ENCODE results near the gene MPDU1.
"Not testable (repeated sequence)": the region's sequence is repeated elsewhere in the genome, so short reads cannot be mapped to it uniquely, and the experiment has no call there.

Gene MPDU1

GRCh38 chr17:7589891-7590691 lies 6.4 kb downstream of the MPDU1 start, which contains the start of gene SOX15:
TSS of gene SOX15 (minus strand) at chr17:7590094. CDS start at chr17:7589676, 418 bp downstream.
- H3K9me3 ChIP-seq (ENCODE audit: low read depth, low read length), result no peaks in the 10 kb centered on the region
- H3K27ac ChIP-seq, result peak within 1 kb of the TSS; percentile 70
- no peak within 1 kb of the TSS for H3K4me3 ChIP-seq
- no peak for DNase-seq (ENCODE audit: low read depth, low spot score)
- no peak for TF ChIP-seq EZH2 (IDR thresholded peaks at IDR 0.05)
- no peak for TF ChIP-seq FOXP2 (optimal IDR thresholded peaks at IDR 0.05; ENCODE audit: control extremely low read depth, extremely low read length, insufficient read depth)
- TF ChIP-seq POLR2AphosphoS5 (IDR thresholded peaks at IDR 0.05; ENCODE audit: borderline replicate concordance, low read depth, low read length), result no peak
- H3K9ac ChIP-seq (ENCODE audit: insufficient read length), result no peak within 1 kb of the TSS
- H3K36me3 ChIP-seq (ENCODE audit: insufficient read depth, low read length), result peaks cover 53% of the 10 kb centered on the region

GRCh38 chr17:7590743-7591142 lies 7.1 kb downstream of the MPDU1 start:
- no peak for DNase-seq (ENCODE audit: low read depth, low spot score)
- no peak overlapping the region for H3K9ac ChIP-seq (ENCODE audit: insufficient read length)
- H3K9me3 ChIP-seq (ENCODE audit: low read depth, low read length), result no peaks in the 10 kb centered on the region
- peaks cover 59% of the 10 kb centered on the region for H3K36me3 ChIP-seq (ENCODE audit: insufficient read depth, low read length)
- peak overlapping the region; percentile 70 for H3K27ac ChIP-seq
- H3K4me3 ChIP-seq, result no peak overlapping the region
- TF ChIP-seq POLR2AphosphoS5 (IDR thresholded peaks at IDR 0.05; ENCODE audit: borderline replicate concordance, low read depth, low read length), result no peak
- no peak for TF ChIP-seq FOXP2 (optimal IDR thresholded peaks at IDR 0.05; ENCODE audit: control extremely low read depth, extremely low read length, insufficient read depth)
- TF ChIP-seq EZH2 (IDR thresholded peaks at IDR 0.05), result no peak

GRCh38 chr17:7591596-7591995 lies 7.9 kb downstream of the MPDU1 start:
- Histone ChIP-seq H3K27ac (no peak overlapping the region), H3K4me3 (no peak overlapping the region)

GRCh38 chr17:7592422-7593021 lies 8.9 kb downstream of the MPDU1 start:
- no peak overlapping the region for H3K27ac ChIP-seq

More at GRCh38 chr17:7591596-7591995, 7.9 kb downstream of the MPDU1 start:
- Histone ChIP-seq H3K9me3 (ENCODE audit: low read depth, low read length) (no peaks in the 10 kb centered on the region), H3K9ac (ENCODE audit: insufficient read length) (no peak overlapping the region), H3K36me3 (ENCODE audit: insufficient read depth, low read length) (peaks cover 67% of the 10 kb centered on the region)
- DNase-seq (ENCODE audit: low read depth, low spot score), result no peak
- TF ChIP-seq EZH2 (IDR thresholded peaks at IDR 0.05), result no peak
- no peak for TF ChIP-seq POLR2AphosphoS5 (IDR thresholded peaks at IDR 0.05; ENCODE audit: borderline replicate concordance, low read depth, low read length)
- no peak for TF ChIP-seq FOXP2 (optimal IDR thresholded peaks at IDR 0.05; ENCODE audit: control extremely low read depth, extremely low read length, insufficient read depth)

GRCh38 chr17:7593296-7593695 lies 9.6 kb downstream of the MPDU1 start:
- TF ChIP-seq EZH2 (IDR thresholded peaks at IDR 0.05), result no peak
- TF ChIP-seq FOXP2 (optimal IDR thresholded peaks at IDR 0.05; ENCODE audit: control extremely low read depth, extremely low read length, insufficient read depth), result no peak
- TF ChIP-seq POLR2AphosphoS5 (IDR thresholded peaks at IDR 0.05; ENCODE audit: borderline replicate concordance, low read depth, low read length), result no peak
- no peaks in the 10 kb centered on the region for H3K9me3 ChIP-seq (ENCODE audit: low read depth, low read length)
- DNase-seq (ENCODE audit: low read depth, low spot score), result no peak
- no peak overlapping the region for H3K9ac ChIP-seq (ENCODE audit: insufficient read length)
- no peak overlapping the region for H3K27ac ChIP-seq
- no peak overlapping the region for H3K4me3 ChIP-seq
- H3K36me3 ChIP-seq (ENCODE audit: insufficient read depth, low read length), result peaks cover 71% of the 10 kb centered on the region

More at GRCh38 chr17:7592422-7593021, 8.9 kb downstream of the MPDU1 start:
- Histone ChIP-seq H3K4me3 (no peak overlapping the region), H3K9me3 (ENCODE audit: low read depth, low read length) (no peaks in the 10 kb centered on the region), H3K36me3 (ENCODE audit: insufficient read depth, low read length) (peaks cover 70% of the 10 kb centered on the region), H3K9ac (ENCODE audit: insufficient read length) (no peak overlapping the region)
- no peak for DNase-seq (ENCODE audit: low read depth, low spot score)
- no peak for TF ChIP-seq FOXP2 (optimal IDR thresholded peaks at IDR 0.05; ENCODE audit: control extremely low read depth, extremely low read length, insufficient read depth)
- no peak for TF ChIP-seq EZH2 (IDR thresholded peaks at IDR 0.05)
- no peak for TF ChIP-seq POLR2AphosphoS5 (IDR thresholded peaks at IDR 0.05; ENCODE audit: borderline replicate concordance, low read depth, low read length)

GRCh38 chr17:7597561-7597960 lies 13.9 kb downstream of the MPDU1 start:
- not testable (repeated sequence) for DNase-seq (ENCODE audit: low read depth, low spot score); H3K9ac ChIP-seq (ENCODE audit: insufficient read length); H3K27ac ChIP-seq; H3K9me3 ChIP-seq (ENCODE audit: low read depth, low read length); H3K4me3 ChIP-seq
- H3K36me3 ChIP-seq (ENCODE audit: insufficient read depth, low read length), result peaks cover 83% of the 10 kb centered on the region

- no peak for DNase-seq (ENCODE audit: low read depth, low spot score)
- H3K9me3 ChIP-seq (ENCODE audit: low read depth, low read length), result no peaks in the 10 kb centered on the region
- H3K9ac ChIP-seq (ENCODE audit: insufficient read length), result no peak overlapping the region
- H3K36me3 ChIP-seq (ENCODE audit: insufficient read depth, low read length), result peaks cover 58% of the 10 kb centered on the region
- TF ChIP-seq EZH2 (IDR thresholded peaks at IDR 0.05), result no peak
- no peak overlapping the region for H3K27ac ChIP-seq
- H3K4me3 ChIP-seq, result no peak overlapping the region
These were observed 22.6 kb downstream of the MPDU1 start for GRCh38 chr17:7606280-7606679.

GRCh38 chr17:7610641-7611040 lies 27.0 kb downstream of the MPDU1 start:
- no peak overlapping the region for H3K4me3 ChIP-seq
- no peak overlapping the region for H3K27ac ChIP-seq
- H3K36me3 ChIP-seq (ENCODE audit: insufficient read depth, low read length), result peaks cover 36% of the 10 kb centered on the region
- no peak for DNase-seq (ENCODE audit: low read depth, low spot score)
- no peak overlapping the region for H3K9ac ChIP-seq (ENCODE audit: insufficient read length)
- no peaks in the 10 kb centered on the region for H3K9me3 ChIP-seq (ENCODE audit: low read depth, low read length)
- no peak for TF ChIP-seq FOXP2 (optimal IDR thresholded peaks at IDR 0.05; ENCODE audit: control extremely low read depth, extremely low read length, insufficient read depth)
- no peak for TF ChIP-seq EZH2 (IDR thresholded peaks at IDR 0.05)
- no peak for TF ChIP-seq POLR2AphosphoS5 (IDR thresholded peaks at IDR 0.05; ENCODE audit: borderline replicate concordance, low read depth, low read length)
